WI38 (cell line): ENCODE measurements around the gene FRMD4A.
"Not testable (repeated sequence)": the region's sequence is repeated elsewhere in the genome, so short reads cannot be mapped to it uniquely, and the experiment has no call there.

Source experiments
- H3K4me3 ChIP-seq: 2 replicates; pipeline ENCODE4 v1.5.1; 2011; ENCODE audit warnings: low read depth, mild to moderate bottlenecking, control low read depth, low read length
- CTCF ChIP-seq: IDR thresholded peaks from 2 replicates; pipeline ENCODE4 v1.5.1; 2012; ENCODE audit warnings: low read depth, mild to moderate bottlenecking, control low read depth, low read length

FRMD4A gene

GRCh38 chr10:13788711-13789447 is 541.8 kb downstream of the FRMD4A start:
- no peak overlapping the region for H3K4me3 ChIP-seq
- TF ChIP-seq CTCF, result no peak

GRCh38 chr10:13788320-13788600 is 542.5 kb downstream of the FRMD4A start:
- TF ChIP-seq CTCF, result no peak
- no peak overlapping the region for H3K4me3 ChIP-seq

- TF ChIP-seq CTCF, result no peak
- no peak overlapping the region for H3K4me3 ChIP-seq
These were observed 543.7 kb downstream of the FRMD4A start for GRCh38 chr10:13787015-13787421.

GRCh38 chr10:13784067-13784466 is 546.7 kb downstream of the FRMD4A start:
- TF ChIP-seq CTCF, result peak; percentile 47
- no peak overlapping the region for H3K4me3 ChIP-seq

- TF ChIP-seq CTCF, result no peak
These were observed 551.0 kb downstream of the FRMD4A start for GRCh38 chr10:13779748-13780147.

GRCh38 chr10:13778693-13778960 is 552.1 kb downstream of the FRMD4A start:
- not testable (repeated sequence) for H3K4me3 ChIP-seq

More at GRCh38 chr10:13779748-13780147, 551.0 kb downstream of the FRMD4A start:
- H3K4me3 ChIP-seq, result no peak overlapping the region

GRCh38 chr10:13776861-13777311 is 553.8 kb downstream of the FRMD4A start:
- no peak overlapping the region for H3K4me3 ChIP-seq
- TF ChIP-seq CTCF, result no peak
